ENCODE data around the gene DRC7. TPM values are rescaled to one million over a fixed set of nuclear protein-coding genes. Genes with fewer than 3 reads are reported as not detected.

The DRC7 gene
- total RNA-seq, 1 experiment from 2014 or later, result not detected

GRCh38 chr16:57672824-57673223 lies 21.8 kb upstream of the DRC7 start:
- Mint-ChIP-seq H3K27me3 (ENCODE audit: insufficient read depth, unreplicated experiment) (peaks cover 20% of the 10 kb centered on the region), H3K36me3 (ENCODE audit: insufficient read depth, unreplicated experiment) (no peaks in the 10 kb centered on the region), H3K4me1 (ENCODE audit: insufficient read depth, unreplicated experiment) (peaks cover 11% of the 10 kb centered on the region), H3K27ac (ENCODE audit: low read depth, unreplicated experiment) (no peak overlapping the region), H3K4me3 (ENCODE audit: unreplicated experiment) (no peak overlapping the region), H3K9me3 (ENCODE audit: unreplicated experiment) (no peaks in the 10 kb centered on the region)
- ChIA-PET POLR2A (no interaction called here), CTCF (interaction anchor here (0.6 to 1.7 kb wide), 4 partner anchors 23 to 586 kb away, joined by 3 to 12 read pairs (median 4); no protein-coding TSS in a partner anchor)
- intact Hi-C loops (cut with micrococcal nuclease), result no loop called here
- no TSS peak for BruUV-seq (replicated peaks)
- DNase-seq (ENCODE audit: unreplicated experiment), result no peak
- no peak for TF ChIP-seq CTCF (IDR thresholded peaks at IDR 0.05; ENCODE audit: unreplicated experiment)

GRCh38 chr16:57675741-57676551 lies 18.7 kb upstream of the DRC7 start:
- peak overlapping the region; percentile 13 for H3K27ac Mint-ChIP-seq (ENCODE audit: low read depth, unreplicated experiment)
- intact Hi-C loops (cut with micrococcal nuclease), result no loop called here
- ChIA-PET POLR2A (no interaction called here), CTCF (interaction anchor here (0.8 to 1.4 kb wide), 3 partner anchors 26 to 99 kb away, joined by 3 to 4 read pairs (median 4); no protein-coding TSS in a partner anchor)
- peak; percentile 72 for DNase-seq (ENCODE audit: unreplicated experiment)
- no peaks in the 10 kb centered on the region for H3K36me3 Mint-ChIP-seq (ENCODE audit: insufficient read depth, unreplicated experiment)
- peaks cover 12% of the 10 kb centered on the region for H3K4me1 Mint-ChIP-seq (ENCODE audit: insufficient read depth, unreplicated experiment)
- H3K27me3 Mint-ChIP-seq (ENCODE audit: insufficient read depth, unreplicated experiment), result peaks cover 20% of the 10 kb centered on the region
- no peak for TF ChIP-seq CTCF (IDR thresholded peaks at IDR 0.05; ENCODE audit: unreplicated experiment)
- no peak overlapping the region for H3K4me3 Mint-ChIP-seq (ENCODE audit: unreplicated experiment)
- no TSS peak for BruUV-seq (replicated peaks)
- H3K9me3 Mint-ChIP-seq (ENCODE audit: unreplicated experiment), result no peaks in the 10 kb centered on the region

DNA sequence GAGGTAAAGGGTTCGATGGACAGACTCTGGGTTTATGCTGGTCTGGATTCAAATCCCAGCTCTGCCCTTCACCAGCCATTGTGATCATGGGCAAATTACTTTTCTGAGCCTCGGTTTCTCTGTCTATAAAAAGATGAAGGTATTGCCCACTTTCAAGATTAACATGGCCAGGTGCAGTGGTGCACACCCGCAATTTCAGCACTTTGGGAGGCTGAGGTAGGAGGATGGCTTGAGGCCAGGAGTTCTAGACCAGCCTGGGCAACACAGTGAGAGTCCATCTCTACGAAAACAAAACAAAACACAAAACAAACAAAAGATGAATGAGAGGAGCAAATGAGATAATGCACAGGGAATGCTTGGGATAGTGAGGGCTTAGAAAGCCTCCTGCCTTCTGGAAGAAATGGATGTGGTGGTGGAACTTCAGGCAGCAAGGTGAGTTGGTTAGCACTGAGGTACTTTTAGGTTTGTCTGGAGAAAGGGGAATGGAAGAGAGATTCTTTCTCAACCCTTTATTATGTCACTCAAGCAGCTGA lies 18.0 kb upstream of the DRC7 start:
- H3K27me3 Mint-ChIP-seq (ENCODE audit: insufficient read depth, unreplicated experiment), result peaks cover 20% of the 10 kb centered on the region
- ChIA-PET CTCF (interaction anchor here (0.7 to 1.4 kb wide), 3 partner anchors 27 to 243 kb away, joined by 3 to 4 read pairs (median 4); no protein-coding TSS in a partner anchor), POLR2A (interaction anchor here (1.6 kb wide), 1 partner anchor 59 kb away, joined by 5 read pairs; the partner anchor contains the start of gene KATNB1)
- H3K4me3 Mint-ChIP-seq (ENCODE audit: unreplicated experiment), result no peak overlapping the region
- no TSS peak for BruUV-seq (replicated peaks)
- peak; percentile 13 for DNase-seq (ENCODE audit: unreplicated experiment)
- intact Hi-C loops (cut with micrococcal nuclease), result no loop called here
- no peaks in the 10 kb centered on the region for H3K9me3 Mint-ChIP-seq (ENCODE audit: unreplicated experiment)
- peak overlapping the region; percentile 13 for H3K27ac Mint-ChIP-seq (ENCODE audit: low read depth, unreplicated experiment)
- peaks cover 12% of the 10 kb centered on the region for H3K4me1 Mint-ChIP-seq (ENCODE audit: insufficient read depth, unreplicated experiment)
- H3K36me3 Mint-ChIP-seq (ENCODE audit: insufficient read depth, unreplicated experiment), result no peaks in the 10 kb centered on the region
- no peak for TF ChIP-seq CTCF (IDR thresholded peaks at IDR 0.05; ENCODE audit: unreplicated experiment)

DNA sequence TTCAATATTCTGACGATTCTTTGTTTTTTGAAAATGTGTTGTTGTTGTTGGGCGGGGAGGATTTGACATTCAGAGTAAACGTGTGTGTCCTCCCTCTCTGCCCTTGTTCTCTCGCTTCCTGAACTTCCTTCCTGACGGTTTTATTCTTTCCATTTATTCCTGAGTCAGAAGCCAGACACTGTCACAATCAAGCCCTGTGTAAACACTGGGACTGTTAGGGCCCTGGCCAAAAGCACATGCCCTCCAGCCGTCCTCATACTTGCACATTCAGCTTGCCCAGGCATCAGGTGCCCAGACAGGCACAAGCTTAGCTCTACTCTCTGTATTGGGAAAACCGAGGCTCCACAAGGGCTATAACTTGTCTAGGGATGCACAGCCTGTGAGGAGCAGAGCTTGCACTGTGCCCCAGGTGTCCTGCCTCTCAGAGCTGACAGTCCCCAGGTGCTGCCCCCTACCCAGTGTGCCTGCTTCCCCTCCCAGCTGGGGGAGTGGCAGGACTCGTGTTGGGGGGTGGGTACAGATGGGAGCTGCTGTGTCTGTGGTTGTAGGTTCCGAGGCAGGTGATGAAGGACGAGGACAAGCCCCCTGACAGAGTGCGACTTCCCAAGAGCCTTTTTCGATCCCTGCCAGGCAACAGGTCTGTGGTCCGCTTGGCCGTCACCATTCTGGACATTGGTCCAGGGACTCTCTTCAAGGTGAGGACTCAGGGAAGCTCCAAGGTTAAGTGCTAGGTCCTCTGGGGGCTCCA lies 16.8 kb upstream of the DRC7 start:
- CTCF ChIA-PET, result interaction anchor here (0.6 to 0.7 kb wide), 3 partner anchors 105 to 244 kb away, joined by 3 to 4 read pairs (median 3); no protein-coding TSS in a partner anchor
- intact Hi-C loops (cut with micrococcal nuclease), result no loop called here
- H3K4me3 Mint-ChIP-seq (ENCODE audit: unreplicated experiment), result no peak overlapping the region
- POLR2A ChIA-PET, result interaction anchor here (1.6 kb wide), 1 partner anchor 57 kb away, joined by 5 read pairs; the partner anchor contains the start of gene KATNB1
- no peak for TF ChIP-seq CTCF (IDR thresholded peaks at IDR 0.05; ENCODE audit: unreplicated experiment)
- no peaks in the 10 kb centered on the region for H3K9me3 Mint-ChIP-seq (ENCODE audit: unreplicated experiment)
- H3K36me3 Mint-ChIP-seq (ENCODE audit: insufficient read depth, unreplicated experiment), result no peaks in the 10 kb centered on the region
- peak; percentile 85 for DNase-seq (ENCODE audit: unreplicated experiment)
- BruUV-seq (replicated peaks), result no TSS peak
- H3K27ac Mint-ChIP-seq (ENCODE audit: low read depth, unreplicated experiment), result no peak overlapping the region
- peaks cover 12% of the 10 kb centered on the region for H3K4me1 Mint-ChIP-seq (ENCODE audit: insufficient read depth, unreplicated experiment)
- peaks cover 18% of the 10 kb centered on the region for H3K27me3 Mint-ChIP-seq (ENCODE audit: insufficient read depth, unreplicated experiment)

Measured in MCF 10A (cell line).